HepG2 (cell line): ENCODE measurements around the gene HSPB8. TPM values are rescaled to one million over a fixed set of nuclear protein-coding genes. Genes with fewer than 3 reads are reported as not detected.

Experiments used
- ATAC-seq: fragments of 200-7000 bp; cut with Tn5 transposase; 3 replicates; pipeline ENCODE4 v1.9.1; 2020; ENCODE audit warnings: mild to moderate bottlenecking, moderate library complexity
- BruUV-seq: library from RNA; stranded (reverse); fragments of 400-500 nt; replicated peaks from 2 replicates; lab custom pipeline; 2021; lab: Mats Ljungman, UMichigan
- CTCF ChIA-PET: fragments of 300-600 bp; formaldehyde crosslinking; extraction: SDS; loops from one replicate; lab custom pipeline; 2021; ENCODE audit warnings: low total read pairs, inconsistent platforms, low intra/inter-chr PET ratio; lab: Yijun Ruan, JAX
- POLR2A ChIA-PET: fragments of 350-600 bp; sonication (Branson Sonifier 250); formaldehyde crosslinking; loops from one replicate; lab custom pipeline; 2020; ENCODE audit warnings: antibody characterized with exemption, inconsistent platforms; lab: Yijun Ruan, JAX
- DNase-seq: peaks from one replicate; pipeline ENCODE4 v3.0.0-alpha.2; 2015; ENCODE audit warnings: low spot score
- FAIRE-seq: peaks from 3 replicates; lab custom pipeline; 2011; peaks lifted over from hg19 to GRCh38; lab: Jason Lieb, UNC
- H2AFZ ChIP-seq: one replicate; pipeline ENCODE4 v1.6.1; 2011; ENCODE audit warnings: low read length, inconsistent platforms
- H3K27ac ChIP-seq: fragments of 300-600 bp; 3 replicates; pipeline ENCODE4 v1.8.0; 2011; ENCODE audit warnings: mixed run types, mild to moderate bottlenecking, mixed read lengths, low read length, inconsistent platforms; ENCODE audit not compliant: insufficient read depth; ENCODE audit errors: extremely low read length
- H3K27me3 ChIP-seq, 2 experiments: fragments of 200-600 bp in 1 of 2; 2 replicates in 1 of 2; 3 replicates in 1 of 2; pipeline versions ENCODE4 v1.6.0 to v1.8.0; 2011; ENCODE audit warnings: low read length in 2 of 2, mild to moderate bottlenecking in 2 of 2, moderate library complexity in 2 of 2, inconsistent platforms in 1 of 2; ENCODE audit not compliant: insufficient read depth in 2 of 2, control insufficient read depth in 1 of 2
- H3K36me3 ChIP-seq, 2 experiments: fragments of 200-600 bp in 1 of 2; replicated peaks in 1 of 2; 2 replicates in 1 of 2; 3 replicates in 1 of 2; pipeline versions ENCODE4 v1.5.1 to v1.8.0; 2011; ENCODE audit warnings: low read length in 2 of 2, inconsistent platforms in 1 of 2; ENCODE audit not compliant: insufficient read depth in 2 of 2, control insufficient read depth in 1 of 2
- H3K4me1 ChIP-seq: 2 replicates; pipeline ENCODE4 v1.5.1; 2012; ENCODE audit warnings: low read length, inconsistent platforms; ENCODE audit not compliant: insufficient read depth
- H3K4me2 ChIP-seq: 2 replicates; pipeline ENCODE4 v1.6.0; 2011; ENCODE audit warnings: low read depth, low read length, inconsistent platforms
- H3K4me3 ChIP-seq, 3 experiments: fragments of 200-600 bp in 1 of 3; sonication (generic), shearing (Covaris generic) in 1 of 3; replicated peaks in 1 of 3; 2 replicates each; pipeline ENCODE4 v1.5.1; 2011 to 2016; ENCODE audit warnings: low read length in 3 of 3, inconsistent platforms in 2 of 3, low read depth in 2 of 3, mild to moderate bottlenecking in 2 of 3, control low read depth in 1 of 3, mixed read lengths in 1 of 3; ENCODE audit not compliant: insufficient read depth in 1 of 3
- H3K79me2 ChIP-seq: one replicate; pipeline ENCODE4 v1.6.1; 2011; ENCODE audit warnings: low read length, inconsistent platforms; ENCODE audit not compliant: insufficient read depth
- H3K9ac ChIP-seq: 2 replicates; pipeline ENCODE4 v1.6.0; 2011; ENCODE audit warnings: mild to moderate bottlenecking, low read depth, low read length, inconsistent platforms; ENCODE audit not compliant: insufficient read depth
- H3K9me3 ChIP-seq: 2 replicates; pipeline ENCODE4 v1.5.1; 2012; ENCODE audit warnings: mild to moderate bottlenecking, low read length
- H4K20me1 ChIP-seq: 2 replicates; pipeline ENCODE4 v1.6.0; 2011; ENCODE audit warnings: inconsistent platforms, mild to moderate bottlenecking, low read length, moderate library complexity; ENCODE audit not compliant: insufficient read depth
- ZNF629 ChIP-seq: sonication (generic); formaldehyde crosslinking; conservative IDR thresholded peaks from 2 replicates; pipeline ENCODE4 v1.5.0; 2020; ENCODE audit warnings: missing genetic modification reagents
- ZNF768 ChIP-seq: sonication (generic); formaldehyde crosslinking; IDR thresholded peaks from 2 replicates; pipeline ENCODE4 v1.4.0; 2020; ENCODE audit warnings: missing genetic modification reagents
- WGBS: methylation state at CpG from one replicate; pipeline ENCODE4 v1.1.6; 2017; ENCODE audit warnings: low lambda C conversion rate; 5-methylcytosine and 5-hydroxymethylcytosine counted together
- in situ Hi-C: cut with HindIII; loops from 2 replicates; pipeline ENCODE4 v1.10.0; 2017; ENCODE audit warnings: low pct_unique_long_range_greater_than_20kb; ENCODE audit not compliant: extremely low pct_ligation_motif_present
- intact Hi-C: fragments of 100-400 bp; cut with micrococcal nuclease; formaldehyde crosslinking; loops from one replicate; pipeline ENCODE4 v1.10.0; 2022; ENCODE audit not compliant: unreplicated experiment
- polyA plus RNA-seq, 8 experiments: library from polyadenylated mRNA; depleted of rRNA in 3 of 8; stranded (reverse) in 7 of 8; unstranded in 1 of 8; fragments of >200 nt; fragmentation: Illumina TruSeq in 4 of 8; extraction: Trizol in 4 of 8; gene quantifications; 2 replicates each; pipeline versions ENCODE4 v1.2.1 to v1.2.3, GENCODE V29; 2011 to 2016; ENCODE audit warnings: low read depth in 4 of 8, missing spikeins in 1 of 8, mixed read lengths in 1 of 8; ENCODE audit not compliant: insufficient read depth in 1 of 8
- total RNA-seq, 5 experiments: library from RNA; depleted of rRNA; stranded (reverse); fragments of >200 nt; fragmentation: Illumina TruSeq; extraction: Trizol; gene quantifications; 2 replicates each; pipeline ENCODE4 v1.2.3, GENCODE V29; 2016; ENCODE audit warnings: low read depth in 1 of 5
- TF ChIP-seq, protein P1 (sequence below): sonication (generic); formaldehyde crosslinking; IDR thresholded peaks from 2 replicates; pipeline ENCODE4 v1.5.0; 2020; ENCODE audit warnings: missing genetic modification reagents
- TF ChIP-seq, protein P2 (sequence below): sonication (generic); formaldehyde crosslinking; IDR thresholded peaks from 2 replicates; pipeline ENCODE4 v1.5.0; 2020; ENCODE audit warnings: mild to moderate bottlenecking, missing genetic modification reagents, borderline replicate concordance
- TF ChIP-seq, protein P3 (sequence below): sonication (generic); formaldehyde crosslinking; IDR thresholded peaks from 2 replicates; pipeline ENCODE4 v1.9.0; 2021; ENCODE audit warnings: missing genetic modification reagents, borderline replicate concordance

The HSPB8 gene
- total and polyA plus RNA-seq, 2 of the 13 experiments (the other 11 are each of a cell fraction or from before 2014, with no cell fraction given): 0.49 to 0.54 TPM

DNA sequence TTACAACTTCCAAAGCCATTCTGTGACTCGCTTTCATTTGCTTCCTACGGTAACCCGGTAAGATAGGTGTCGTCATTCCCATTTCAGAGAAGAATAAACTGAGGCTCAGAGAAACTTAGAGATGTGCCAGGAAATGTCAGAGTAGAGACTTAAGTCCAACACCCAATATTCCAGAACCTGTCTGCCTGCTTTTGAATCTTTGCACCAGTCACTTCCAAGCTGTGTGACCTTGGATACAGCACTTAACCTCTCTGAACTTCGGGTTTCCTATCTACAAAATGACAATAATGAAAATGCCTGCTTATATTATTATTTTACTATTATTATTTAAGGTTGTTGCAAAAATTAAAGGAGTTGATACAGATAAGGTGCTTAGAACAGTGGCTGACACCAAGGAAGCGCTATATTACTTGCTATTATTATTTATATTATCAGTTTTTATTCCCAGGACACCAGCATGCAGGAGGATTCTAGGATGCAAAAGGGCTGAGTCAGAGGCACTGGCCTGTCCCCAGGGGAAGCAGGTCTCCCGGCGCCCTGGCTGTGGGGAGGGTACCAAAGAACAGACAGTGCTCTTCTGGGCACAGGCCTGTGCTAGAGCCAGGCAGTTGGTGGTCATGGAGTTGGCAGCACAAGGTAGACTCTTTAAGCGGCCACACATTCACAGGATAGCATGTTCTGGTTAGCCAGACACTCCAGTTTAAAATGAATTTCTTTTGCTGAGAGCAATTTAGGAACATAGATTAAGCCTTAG lies 5.4 kb downstream of the HSPB8 start:
- no TSS peak for BruUV-seq
- Histone ChIP-seq H3K9me3 (no peaks in the 10 kb centered on the region), H2AFZ (no peak overlapping the region), H3K36me3 (no peaks in the 10 kb centered on the region), H4K20me1 (no peaks in the 10 kb centered on the region), H3K9ac (no peak overlapping the region), H3K4me2 (no peak overlapping the region), H3K4me3 (no peak overlapping the region), H3K79me2 (no peaks in the 10 kb centered on the region)
- no peak for DNase-seq
- POLR2A ChIA-PET: no interaction called here
- TF ChIP-seq, protein P1, sequence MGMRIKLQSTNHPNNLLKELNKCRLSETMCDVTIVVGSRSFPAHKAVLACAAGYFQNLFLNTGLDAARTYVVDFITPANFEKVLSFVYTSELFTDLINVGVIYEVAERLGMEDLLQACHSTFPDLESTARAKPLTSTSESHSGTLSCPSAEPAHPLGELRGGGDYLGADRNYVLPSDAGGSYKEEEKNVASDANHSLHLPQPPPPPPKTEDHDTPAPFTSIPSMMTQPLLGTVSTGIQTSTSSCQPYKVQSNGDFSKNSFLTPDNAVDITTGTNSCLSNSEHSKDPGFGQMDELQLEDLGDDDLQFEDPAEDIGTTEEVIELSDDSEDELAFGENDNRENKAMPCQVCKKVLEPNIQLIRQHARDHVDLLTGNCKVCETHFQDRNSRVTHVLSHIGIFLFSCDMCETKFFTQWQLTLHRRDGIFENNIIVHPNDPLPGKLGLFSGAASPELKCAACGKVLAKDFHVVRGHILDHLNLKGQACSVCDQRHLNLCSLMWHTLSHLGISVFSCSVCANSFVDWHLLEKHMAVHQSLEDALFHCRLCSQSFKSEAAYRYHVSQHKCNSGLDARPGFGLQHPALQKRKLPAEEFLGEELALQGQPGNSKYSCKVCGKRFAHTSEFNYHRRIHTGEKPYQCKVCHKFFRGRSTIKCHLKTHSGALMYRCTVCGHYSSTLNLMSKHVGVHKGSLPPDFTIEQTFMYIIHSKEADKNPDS (CRISPR knock-in tag): no peak
- TF ChIP-seq ZNF768 (CRISPR knock-in tag) (peak; percentile 38; the same call in 1 of the 2 replicates), ZNF629 (CRISPR knock-in tag) (0 out of 2 replicates have a peak, but pooled peaks have one; percentile 19)
- TF ChIP-seq, all 625 proteins: peak for 2
- CTCF ChIA-PET: no interaction called here
- H3K27me3 ChIP-seq: peaks cover 0 to 8% of the 10 kb centered on the region in 2 experiments; a peak in 2 of 5 replicates
- ATAC-seq (no peak), FAIRE-seq (no peak)
- no peak overlapping the region for H3K27ac ChIP-seq
- WGBS: 64% methylated on average over 9 of the region's 9 CpGs
- intact Hi-C loops: no loop called here
- in situ Hi-C loops: no loop called here
- H3K4me1 ChIP-seq: peaks cover 11% of the 10 kb centered on the region; the same call in 1 of the 2 replicates

DNA sequence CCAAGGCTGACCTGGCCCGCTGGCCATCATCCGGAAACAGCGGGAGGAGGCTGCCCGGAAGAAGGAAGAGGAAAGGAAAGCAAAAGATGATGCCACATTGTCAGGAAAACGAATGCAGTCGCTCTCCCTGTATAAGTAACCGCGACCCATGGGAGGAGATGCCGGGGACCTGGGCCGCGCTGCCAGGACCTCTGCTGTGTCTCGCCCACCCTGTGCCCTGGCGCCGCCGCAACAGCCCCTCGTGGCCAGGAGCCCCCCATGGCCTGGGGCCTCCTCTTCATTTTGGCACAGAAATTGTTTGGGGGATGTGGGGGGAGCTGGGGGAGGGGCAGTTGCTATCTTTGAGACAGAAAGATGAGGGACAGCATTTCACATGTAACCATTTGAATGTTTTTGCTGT lies 16.5 kb downstream of the HSPB8 start:
- Histone ChIP-seq H3K79me2 (no peaks in the 10 kb centered on the region), H3K27me3 (no peaks in the 10 kb centered on the region; a peak in 1 of 5 replicates), H3K27ac (no peak overlapping the region), H3K9ac (no peak overlapping the region), H4K20me1 (no peaks in the 10 kb centered on the region), H3K4me3 (no peak overlapping the region), H3K4me1 (no peaks in the 10 kb centered on the region), H3K4me2 (no peak overlapping the region), H3K9me3 (no peaks in the 10 kb centered on the region), H3K36me3 (no peaks in the 10 kb centered on the region), H2AFZ (no peak overlapping the region)
- ATAC-seq (no peak), DNase-seq (no peak), FAIRE-seq (no peak)
- intact Hi-C loops (no loop called here), in situ Hi-C loops (no loop called here)
- CTCF ChIA-PET: no interaction called here
- WGBS: 81% methylated on average over 16 of the region's 16 CpGs
- no TSS peak for BruUV-seq
- POLR2A ChIA-PET: no interaction called here
- TF ChIP-seq, protein P2, sequence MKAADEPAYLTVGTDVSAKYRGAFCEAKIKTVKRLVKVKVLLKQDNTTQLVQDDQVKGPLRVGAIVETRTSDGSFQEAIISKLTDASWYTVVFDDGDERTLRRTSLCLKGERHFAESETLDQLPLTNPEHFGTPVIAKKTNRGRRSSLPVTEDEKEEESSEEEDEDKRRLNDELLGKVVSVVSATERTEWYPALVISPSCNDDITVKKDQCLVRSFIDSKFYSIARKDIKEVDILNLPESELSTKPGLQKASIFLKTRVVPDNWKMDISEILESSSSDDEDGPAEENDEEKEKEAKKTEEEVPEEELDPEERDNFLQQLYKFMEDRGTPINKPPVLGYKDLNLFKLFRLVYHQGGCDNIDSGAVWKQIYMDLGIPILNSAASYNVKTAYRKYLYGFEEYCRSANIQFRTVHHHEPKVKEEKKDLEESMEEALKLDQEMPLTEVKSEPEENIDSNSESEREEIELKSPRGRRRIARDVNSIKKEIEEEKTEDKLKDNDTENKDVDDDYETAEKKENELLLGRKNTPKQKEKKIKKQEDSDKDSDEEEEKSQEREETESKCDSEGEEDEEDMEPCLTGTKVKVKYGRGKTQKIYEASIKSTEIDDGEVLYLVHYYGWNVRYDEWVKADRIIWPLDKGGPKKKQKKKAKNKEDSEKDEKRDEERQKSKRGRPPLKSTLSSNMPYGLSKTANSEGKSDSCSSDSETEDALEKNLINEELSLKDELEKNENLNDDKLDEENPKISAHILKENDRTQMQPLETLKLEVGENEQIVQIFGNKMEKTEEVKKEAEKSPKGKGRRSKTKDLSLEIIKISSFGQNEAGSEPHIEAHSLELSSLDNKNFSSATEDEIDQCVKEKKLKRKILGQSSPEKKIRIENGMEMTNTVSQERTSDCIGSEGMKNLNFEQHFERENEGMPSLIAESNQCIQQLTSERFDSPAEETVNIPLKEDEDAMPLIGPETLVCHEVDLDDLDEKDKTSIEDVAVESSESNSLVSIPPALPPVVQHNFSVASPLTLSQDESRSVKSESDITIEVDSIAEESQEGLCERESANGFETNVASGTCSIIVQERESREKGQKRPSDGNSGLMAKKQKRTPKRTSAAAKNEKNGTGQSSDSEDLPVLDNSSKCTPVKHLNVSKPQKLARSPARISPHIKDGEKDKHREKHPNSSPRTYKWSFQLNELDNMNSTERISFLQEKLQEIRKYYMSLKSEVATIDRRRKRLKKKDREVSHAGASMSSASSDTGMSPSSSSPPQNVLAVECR (CRISPR knock-in tag): no peak
- TF ChIP-seq, protein P3, sequence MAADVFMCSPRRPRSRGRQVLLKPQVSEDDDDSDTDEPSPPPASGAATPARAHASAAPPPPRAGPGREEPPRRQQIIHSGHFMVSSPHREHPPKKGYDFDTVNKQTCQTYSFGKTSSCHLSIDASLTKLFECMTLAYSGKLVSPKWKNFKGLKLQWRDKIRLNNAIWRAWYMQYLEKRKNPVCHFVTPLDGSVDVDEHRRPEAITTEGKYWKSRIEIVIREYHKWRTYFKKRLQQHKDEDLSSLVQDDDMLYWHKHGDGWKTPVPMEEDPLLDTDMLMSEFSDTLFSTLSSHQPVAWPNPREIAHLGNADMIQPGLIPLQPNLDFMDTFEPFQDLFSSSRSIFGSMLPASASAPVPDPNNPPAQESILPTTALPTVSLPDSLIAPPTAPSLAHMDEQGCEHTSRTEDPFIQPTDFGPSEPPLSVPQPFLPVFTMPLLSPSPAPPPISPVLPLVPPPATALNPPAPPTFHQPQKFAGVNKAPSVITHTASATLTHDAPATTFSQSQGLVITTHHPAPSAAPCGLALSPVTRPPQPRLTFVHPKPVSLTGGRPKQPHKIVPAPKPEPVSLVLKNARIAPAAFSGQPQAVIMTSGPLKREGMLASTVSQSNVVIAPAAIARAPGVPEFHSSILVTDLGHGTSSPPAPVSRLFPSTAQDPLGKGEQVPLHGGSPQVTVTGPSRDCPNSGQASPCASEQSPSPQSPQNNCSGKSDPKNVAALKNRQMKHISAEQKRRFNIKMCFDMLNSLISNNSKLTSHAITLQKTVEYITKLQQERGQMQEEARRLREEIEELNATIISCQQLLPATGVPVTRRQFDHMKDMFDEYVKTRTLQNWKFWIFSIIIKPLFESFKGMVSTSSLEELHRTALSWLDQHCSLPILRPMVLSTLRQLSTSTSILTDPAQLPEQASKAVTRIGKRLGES (CRISPR knock-in tag): no peak
